ENCODE data around the gene CYP20A1. TPM values are rescaled to one million over a fixed set of nuclear protein-coding genes. Genes with fewer than 3 reads are reported as not detected.

The CYP20A1 gene
- total RNA-seq, 1 experiment from 2014 or later = 21.9 TPM

DNA sequence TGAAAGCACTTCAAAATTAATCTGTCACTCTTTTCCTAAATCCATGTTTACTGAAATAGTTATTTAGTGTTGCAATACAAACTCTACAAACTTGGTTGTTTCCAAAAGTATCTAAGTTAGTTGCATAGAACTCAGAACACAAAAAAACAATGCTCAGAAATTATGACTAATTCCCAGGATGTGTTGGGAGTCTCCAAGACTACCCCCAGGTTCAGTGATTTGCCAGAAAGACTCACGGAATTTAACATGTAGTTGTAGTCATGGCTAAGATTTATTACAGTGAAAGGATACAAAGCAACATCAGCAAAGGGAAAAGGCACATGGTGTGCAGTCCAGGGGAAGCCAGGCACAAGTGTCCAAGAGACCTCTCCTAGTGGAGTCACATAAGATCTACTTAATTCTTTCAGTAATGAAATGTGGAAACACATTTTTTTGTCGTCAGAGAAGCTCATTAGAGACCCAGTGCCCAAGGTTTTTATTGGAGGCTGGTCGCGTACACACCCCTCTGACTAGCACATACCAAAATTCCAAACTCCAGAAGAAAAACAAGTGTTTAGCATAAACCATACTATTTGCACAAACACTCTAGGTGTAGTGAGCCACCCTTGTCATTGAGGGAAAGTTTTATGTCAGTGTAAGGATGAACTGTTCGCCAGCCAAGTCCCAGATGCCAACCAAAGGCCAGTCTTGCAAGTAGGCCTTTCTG lies 43.3 kb upstream of the CYP20A1 start:
- no peaks in the 10 kb centered on the region for H3K79me2 ChIP-seq (ENCODE audit: insufficient read depth, low read length)
- H3K4ac ChIP-seq (ENCODE audit: low read depth, low read length) = no peak overlapping the region
- H2BK12ac ChIP-seq (ENCODE audit: insufficient read length, low read depth, low read length) = no peak overlapping the region
- H2BK20ac ChIP-seq (ENCODE audit: low read depth, low read length, poor library complexity, severe bottlenecking) = no peak overlapping the region
- peak overlapping the region in 1 of 3 experiments; percentile 85; a peak in 2 of 7 replicates for H3K27ac Mint-ChIP-seq
- no peak overlapping the region for H3K14ac ChIP-seq (ENCODE audit: insufficient read depth, low read length)
- no peak overlapping the region for H3K4me3 Mint-ChIP-seq
- no peak overlapping the region for H4K8ac ChIP-seq (replicated peaks; ENCODE audit: insufficient read length, low read depth, low read length)
- no peaks in the 10 kb centered on the region for H3K4me1 ChIP-seq (ENCODE audit: insufficient read depth, low read length)
- H3K9ac ChIP-seq (ENCODE audit: extremely low read depth, insufficient read length, low read length) = no peak overlapping the region
- no peaks in the 10 kb centered on the region for H3K27me3 Mint-ChIP-seq (ENCODE audit: low read depth)
- no peak overlapping the region for H3K18ac ChIP-seq (ENCODE audit: insufficient read length, low read depth, low read length)
- H3K23me2 ChIP-seq (ENCODE audit: insufficient read length, low read depth, low read length, poor library complexity, severe bottlenecking) = no peaks in the 10 kb centered on the region
- H3T11ph ChIP-seq (ENCODE audit: low read length) = no peak overlapping the region
- H2BK120ac ChIP-seq (ENCODE audit: low read depth, low read length, poor library complexity, severe bottlenecking) = no peak overlapping the region
- H3K56ac ChIP-seq (ENCODE audit: insufficient read length, low read depth, low read length) = no peak overlapping the region
- H3K9me3 ChIP-seq (ENCODE audit: control insufficient read depth, low read depth, low read length) = no peaks in the 10 kb centered on the region
- no peaks in the 10 kb centered on the region for H3K27me3 ChIP-seq (ENCODE audit: insufficient read depth, low read length)
- no peaks in the 10 kb centered on the region for H3K4me1 Mint-ChIP-seq
- H2BK15ac ChIP-seq (ENCODE audit: low read depth, low read length) = no peak overlapping the region
- no peak for DNase-seq
- no peaks in the 10 kb centered on the region for H3K79me1 ChIP-seq (ENCODE audit: insufficient read depth, low read depth, low read length, poor library complexity, severe bottlenecking)
- H4K91ac ChIP-seq (ENCODE audit: insufficient read length, low read depth, low read length) = no peak overlapping the region
- H2AFZ ChIP-seq (ENCODE audit: low read length) = no peak overlapping the region
- peaks cover 2 to 6% (median 4%) of the 10 kb centered on the region in 3 experiments; a peak in 6 of 7 replicates for H3K36me3 Mint-ChIP-seq (ENCODE audit: insufficient read depth in 1 of 3, low read depth in 3 of 3)
- no peaks in the 10 kb centered on the region for H3K9me3 Mint-ChIP-seq
- no peak overlapping the region for H3K4me2 ChIP-seq (ENCODE audit: insufficient read depth, insufficient read length, low read length)
- H3K27ac ChIP-seq (ENCODE audit: insufficient read length, low read depth, low read length) = no peak overlapping the region
- TF ChIP-seq, protein P1, sequence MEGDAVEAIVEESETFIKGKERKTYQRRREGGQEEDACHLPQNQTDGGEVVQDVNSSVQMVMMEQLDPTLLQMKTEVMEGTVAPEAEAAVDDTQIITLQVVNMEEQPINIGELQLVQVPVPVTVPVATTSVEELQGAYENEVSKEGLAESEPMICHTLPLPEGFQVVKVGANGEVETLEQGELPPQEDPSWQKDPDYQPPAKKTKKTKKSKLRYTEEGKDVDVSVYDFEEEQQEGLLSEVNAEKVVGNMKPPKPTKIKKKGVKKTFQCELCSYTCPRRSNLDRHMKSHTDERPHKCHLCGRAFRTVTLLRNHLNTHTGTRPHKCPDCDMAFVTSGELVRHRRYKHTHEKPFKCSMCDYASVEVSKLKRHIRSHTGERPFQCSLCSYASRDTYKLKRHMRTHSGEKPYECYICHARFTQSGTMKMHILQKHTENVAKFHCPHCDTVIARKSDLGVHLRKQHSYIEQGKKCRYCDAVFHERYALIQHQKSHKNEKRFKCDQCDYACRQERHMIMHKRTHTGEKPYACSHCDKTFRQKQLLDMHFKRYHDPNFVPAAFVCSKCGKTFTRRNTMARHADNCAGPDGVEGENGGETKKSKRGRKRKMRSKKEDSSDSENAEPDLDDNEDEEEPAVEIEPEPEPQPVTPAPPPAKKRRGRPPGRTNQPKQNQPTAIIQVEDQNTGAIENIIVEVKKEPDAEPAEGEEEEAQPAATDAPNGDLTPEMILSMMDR (conservative IDR thresholded peaks at IDR 0.05) = no peak
- H2AK5ac ChIP-seq (ENCODE audit: insufficient read length, low read length) = no peak overlapping the region
- H4K5ac ChIP-seq (ENCODE audit: insufficient read length, low read depth, low read length) = no peak overlapping the region
- no peaks in the 10 kb centered on the region for H4K20me1 ChIP-seq (ENCODE audit: control insufficient read depth, insufficient read depth, insufficient read length)
- no peak overlapping the region for H2BK5ac ChIP-seq (ENCODE audit: insufficient read length, low read length)
- H3K23ac ChIP-seq (ENCODE audit: insufficient read length, low read depth, low read length) = no peak overlapping the region
- no CpG with 5 or more reads among the region's 5 CpGs for whole genome bisulfite sequencing (ENCODE audit: extremely low coverage, insufficient read length, low lambda C conversion rate)
